ENCODE data around the gene ZBED3. TPM values are rescaled to one million over a fixed set of nuclear protein-coding genes. Genes with fewer than 3 reads are reported as not detected.

ZBED3 gene
- total and polyA plus RNA-seq, 9 of the 15 experiments (the other 6 are each of a cell fraction or from before 2014, with no cell fraction given): 0.01 to 0.03 (median 0.01) TPM; not detected in 5

- TF ChIP-seq POLR2B (IDR thresholded peaks at IDR 0.05; ENCODE audit: low read depth, partially characterized antibody) (peak; percentile 88), RNF219 (CRISPR knock-in tag; IDR thresholded peaks at IDR 0.05) (no peak), EHMT2 (IDR thresholded peaks at IDR 0.05) (peak; percentile 91), HLTF (IDR thresholded peaks at IDR 0.05) (no peak), FOXO4 (CRISPR knock-in tag; IDR thresholded peaks at IDR 0.05) (no peak), XRCC4 (IDR thresholded peaks at IDR 0.05; ENCODE audit: extremely low read depth, insufficient read depth, insufficient read length) (no peak), ZBTB9 (CRISPR knock-in tag; IDR thresholded peaks at IDR 0.05) (no peak), NCOA4 (IDR thresholded peaks at IDR 0.05; ENCODE audit: partially characterized antibody) (no peak), ZNF224 (CRISPR knock-in tag; IDR thresholded peaks at IDR 0.05) (no peak), PBX2 (CRISPR knock-in tag; IDR thresholded peaks at IDR 0.05; ENCODE audit: low read depth) (no peak), PBX2 (tag; conservative IDR thresholded peaks at IDR 0.05; ENCODE audit: low read depth) (peak; percentile 17; the same call in 1 of the 2 replicates), WHSC1 (IDR thresholded peaks at IDR 0.05; ENCODE audit: low read length) (no peak), NFXL1 (CRISPR knock-in tag; IDR thresholded peaks at IDR 0.05) (no peak), HMGN3 (IDR thresholded peaks at IDR 0.05; ENCODE audit: borderline replicate concordance, extremely low read depth, insufficient read length, low read depth, low read length) (peak; percentile 29), ATF2 (CRISPR knock-in tag; IDR thresholded peaks at IDR 0.05) (no peak), PHF21A (IDR thresholded peaks at IDR 0.05; ENCODE audit: borderline replicate concordance, low read depth) (0 out of 2 replicates have a peak, but pooled peaks have one; percentile 19), ZNF586 (CRISPR knock-in tag; conservative IDR thresholded peaks at IDR 0.05) (no peak), EGR1 (conservative IDR thresholded peaks at IDR 0.05) (peak; percentile 41; the same call in 1 of the 2 replicates), PTBP1 (IDR thresholded peaks at IDR 0.05; ENCODE audit: low read depth, low read length) (no peak)
Observed at GRCh38 chr5:77030097-77031071, 56.7 kb downstream of the ZBED3 start, which contains the start of gene AGGF1 (continued).

Data from K562 (cell line).